PC-3 (cell line): ENCODE data around the gene PRPH2.

Experiments used
- CTCF ChIP-seq: fragments of 300-600 bp; sonication (generic); conservative IDR thresholded peaks from 2 replicates; pipeline ENCODE4 v1.5.1; 2017; ENCODE audit warnings: antibody characterized with exemption, low read depth, mild to moderate bottlenecking, low read length
- EZH2 ChIP-seq: fragments of 300-600 bp; sonication (generic); IDR thresholded peaks from one replicate; pipeline ENCODE4 v1.6.1; 2017; ENCODE audit warnings: antibody characterized with exemption, mild to moderate bottlenecking, low read length; ENCODE audit not compliant: unreplicated experiment

- TF ChIP-seq CTCF (no peak), EZH2 (no peak)
Observed at GRCh38 chr6:42711930-42712329, 10.5 kb downstream of the PRPH2 start.
